GM21360 (cell line): ENCODE results near the gene PRR23A.
"Not testable (repeated sequence)": the region's sequence is repeated elsewhere in the genome, so short reads cannot be mapped to it uniquely, and the experiment has no call there.

ENCODE experiments used
- ATAC-seq: cut with Tn5 transposase; IDR thresholded peaks from one replicate; pipeline ENCODE4 v1.9.1; 2021; ENCODE audit warnings: mild to moderate bottlenecking, moderate library complexity; ENCODE audit not compliant: unreplicated experiment

The PRR23A gene

GRCh38 chr3:139006051-139006716 is at the start of gene PRR23A:
Gene PRR23A (minus strand): TSS chr3:139006268. CDS start chr3:139006268, 0 bp downstream.
- ATAC-seq: no peak

GRCh38 chr3:139052802-139053600 is 46.9 kb upstream of the PRR23A start:
- ATAC-seq: no peak

GRCh38 chr3:139044366-139045210 is 38.5 kb upstream of the PRR23A start, which contains the start of gene PRR23C:
Gene PRR23C (minus strand): TSS chr3:139044892. CDS start chr3:139044620, 272 bp downstream.
- no peak for ATAC-seq

- no peak for ATAC-seq
These were observed 37.7 kb upstream of the PRR23A start for GRCh38 chr3:139043554-139044365.

- ATAC-seq: no peak
These were observed 31.4 kb upstream of the PRR23A start for GRCh38 chr3:139037478-139037877.

- no peak for ATAC-seq
These were observed 26.4 kb upstream of the PRR23A start for GRCh38 chr3:139032326-139033002.

- ATAC-seq: not testable (repeated sequence)
These were observed 24.5 kb upstream of the PRR23A start for GRCh38 chr3:139030576-139030975.

- no peak for ATAC-seq
These were observed 18.9 kb upstream of the PRR23A start for GRCh38 chr3:139024968-139025367.

- no peak for ATAC-seq
These were observed 14.8 kb upstream of the PRR23A start, which contains the start of gene PRR23B for GRCh38 chr3:139020868-139021234. Gene PRR23B (minus strand): TSS chr3:139020926. CDS start chr3:139020661, 265 bp downstream.

GRCh38 chr3:139020036-139020867 is 14.2 kb upstream of the PRR23A start:
- ATAC-seq: no peak

GRCh38 chr3:139016430-139017048 is 10.5 kb upstream of the PRR23A start:
- no peak for ATAC-seq

- no peak for ATAC-seq
These were observed 593 bp downstream of the PRR23A start for GRCh38 chr3:139005356-139005993.

- no peak for ATAC-seq
These were observed 10.4 kb downstream of the PRR23A start for GRCh38 chr3:138995706-138996105.

GRCh38 chr3:138987181-138987580 is 18.9 kb downstream of the PRR23A start:
- no peak for ATAC-seq

- ATAC-seq: no peak
These were observed 20.1 kb downstream of the PRR23A start for GRCh38 chr3:138985932-138986331.

GRCh38 chr3:138984816-138985215 is 21.3 kb downstream of the PRR23A start:
- no peak for ATAC-seq

GRCh38 chr3:138976047-138976446 is 30.0 kb downstream of the PRR23A start:
- no peak for ATAC-seq

- no peak for ATAC-seq
These were observed 30.7 kb downstream of the PRR23A start for GRCh38 chr3:138975351-138975750.
